Adrenal gland (tissue), 12 donors: ENCODE results near the gene ATF6. TPM values are rescaled to one million over a fixed set of nuclear protein-coding genes. Genes with fewer than 3 reads are reported as not detected.

Experiments
- DNase-seq, 7 donors: peaks; one replicate each; pipeline ENCODE4 v3.0.0-alpha.2; 2019 to 2020
- H3K27ac ChIP-seq, 5 donors: fragments of 200-600 bp; sonication (generic) in 4 of 5; 1 replicate in 3 of 5; 2 replicates in 2 of 5; pipeline versions ENCODE4 v1.5.1 to v1.8.0; 2016 to 2020; ENCODE audit warnings: mild to moderate bottlenecking in 1 of 5
- H3K27me3 ChIP-seq: fragments of 200-600 bp; 2 replicates; pipeline ENCODE4 v1.8.0; 2021
- H3K36me3 ChIP-seq, 2 donors: fragments of 200-600 bp; replicated peaks in 1 of 2; 1 replicate in 1 of 2; 2 replicates in 1 of 2; pipeline versions ENCODE4 v1.5.1 to v1.8.0; 2018 to 2022
- H3K4me1 ChIP-seq, 2 donors: fragments of 200-600 bp; replicated peaks in 1 of 2; 1 replicate in 1 of 2; 2 replicates in 1 of 2; pipeline versions ENCODE4 v1.5.1 to v1.8.0; 2018 to 2021
- H3K4me3 ChIP-seq, 4 donors: fragments of 200-600 bp; sonication (generic) in 3 of 4; one replicate each; pipeline ENCODE4 v1.5.1; 2016 to 2018
- H3K9me3 ChIP-seq, 3 donors: fragments of 200-600 bp; sonication (generic) in 1 of 3; replicated peaks in 1 of 3; 1 replicate in 2 of 3; 2 replicates in 1 of 3; pipeline versions ENCODE4 v1.5.1 to v1.8.0; 2016 to 2021
- CTCF ChIP-seq, 6 experiments: fragments of 450-650 bp in 4 of 6; fragments of 200-600 bp in 2 of 6; sonication (generic) in 1 of 6; IDR thresholded peaks; 1 replicate in 5 of 6; 2 replicates in 1 of 6; pipeline versions ENCODE4 v1.5.1 to v1.8.0; 2016 to 2021; ENCODE audit warnings: antibody characterized with exemption in 6 of 6, mild to moderate bottlenecking in 2 of 6, moderate library complexity in 1 of 6
- POLR2A ChIP-seq, 2 donors: fragments of 450-650 bp; IDR thresholded peaks; one replicate each; pipeline ENCODE4 v1.6.1; 2017; ENCODE audit warnings: antibody characterized with exemption in 2 of 2, mild to moderate bottlenecking in 2 of 2, moderate library complexity in 1 of 2
- WGBS, 4 donors: extraction: QIAGEN DNeasy Blood & Tissue Kit in 2 of 4; methylation state at CpG; one replicate each; pipeline versions ENCODE4 v1.1.5 to v1.1.7; 2013 to 2017; 5-methylcytosine and 5-hydroxymethylcytosine counted together
- intact Hi-C, 2 donors: fragments of 100-400 bp; cut with DNase I; formaldehyde crosslinking; loops; one replicate each; pipeline versions ENCODE4 v1.14.1 to v1.15.0; 2022 to 2023
- polyA plus RNA-seq, 3 donors: library from polyadenylated mRNA; stranded (reverse); fragments of 200-250 nt in 2 of 3; fragments of 350-450 nt in 1 of 3; fragmentation: Illumina TruSeq in 1 of 3; extraction: RNeasy Lipid Tissue Mini Kit (QIAGEN cat#74804) in 1 of 3; gene quantifications; one replicate each; pipeline ENCODE4 v1.2.3, GENCODE V29; 2013 to 2014
- total RNA-seq, 9 donors: library from RNA; depleted of rRNA in 4 of 9; stranded (reverse); fragments of >200 nt in 4 of 9; fragments of 120-200 nt in 1 of 9; fragmentation: NEBNext Ultra II Directional in 1 of 9; extraction: Animal tissue kit (Norgen Biotek cat#: 25700) in 1 of 9; gene quantifications; one replicate each; pipeline versions ENCODE4 v1.1.0 to v1.2.4, GENCODE V29; 2013 to 2023
- donor health status: healthy with polysubstance abuse.
- donor health status: Bipolar disorder and iron deficiency.
- donor health status: DM: yes; HTN: yes; CAD: no.
- donor health status: DM: no; HTN: no; CAD: no.
- donor health status: DM: no; HTN: no; CAD: no.
- donor health status: DM: yes; HTN: yes; CAD: no.

Gene ATF6
- total and polyA plus RNA-seq, 12 donors = 3.5 to 34.2 (median 28.0) TPM

GRCh38 chr1:161781995-161782394 is 15.9 kb downstream of the ATF6 start:
- H3K27ac ChIP-seq = no peak overlapping the region
- no peaks in the 10 kb centered on the region for H3K4me1 ChIP-seq
- intact Hi-C loops = no loop called here
- H3K9me3 ChIP-seq = no peaks in the 10 kb centered on the region
- no peak for TF ChIP-seq CTCF (IDR thresholded peaks at IDR 0.05)
- TF ChIP-seq POLR2A (IDR thresholded peaks at IDR 0.05) = no peak
- H3K27me3 ChIP-seq = no peaks in the 10 kb centered on the region
- peaks cover 0 to 27% of the 10 kb centered on the region in 2 donors for H3K36me3 ChIP-seq
- no peak for DNase-seq
- no peak overlapping the region for H3K4me3 ChIP-seq

GRCh38 chr1:161782886-161783285 is 16.8 kb downstream of the ATF6 start:
- no peak overlapping the region for H3K4me3 ChIP-seq
- H3K9me3 ChIP-seq = no peaks in the 10 kb centered on the region
- no peak for DNase-seq
- intact Hi-C loops = no loop called here
- no peak for TF ChIP-seq POLR2A (IDR thresholded peaks at IDR 0.05)
- TF ChIP-seq CTCF (IDR thresholded peaks at IDR 0.05) = no peak
- H3K4me1 ChIP-seq = no peaks in the 10 kb centered on the region
- 92 to 98% (median 96%) methylated on average over 4 of the region's 4 CpGs for whole genome bisulfite sequencing, 4 donors
- H3K27ac ChIP-seq = no peak overlapping the region
- no peaks in the 10 kb centered on the region for H3K27me3 ChIP-seq
- peaks cover 0 to 27% of the 10 kb centered on the region in 2 donors for H3K36me3 ChIP-seq

- Histone ChIP-seq H3K9me3 (no peaks in the 10 kb centered on the region), H3K4me1 (no peaks in the 10 kb centered on the region), H3K27me3 (no peaks in the 10 kb centered on the region), H3K27ac (no peak overlapping the region), H3K4me3 (no peak overlapping the region), H3K36me3 (peaks cover 0 to 27% of the 10 kb centered on the region in 2 donors)
- 79 to 90% (median 84%) methylated on average over 1 of the region's 1 CpG for WGBS, 4 donors
- intact Hi-C loops = no loop called here
- peak in 2 of 7 donors; percentile 23 to 39 for DNase-seq
- TF ChIP-seq CTCF (IDR thresholded peaks at IDR 0.05) = no peak
- no peak for TF ChIP-seq POLR2A (IDR thresholded peaks at IDR 0.05)
Measured at GRCh38 chr1:161784968-161785367, 18.8 kb downstream of the ATF6 start.

GRCh38 chr1:161787355-161787754 is 21.2 kb downstream of the ATF6 start:
- Histone ChIP-seq H3K36me3 (peaks cover 0 to 36% of the 10 kb centered on the region in 2 donors), H3K9me3 (no peaks in the 10 kb centered on the region), H3K4me3 (no peak overlapping the region), H3K27me3 (no peaks in the 10 kb centered on the region), H3K4me1 (no peaks in the 10 kb centered on the region), H3K27ac (no peak overlapping the region)
- intact Hi-C loops = no loop called here
- TF ChIP-seq CTCF (IDR thresholded peaks at IDR 0.05) (no peak), POLR2A (IDR thresholded peaks at IDR 0.05) (no peak)
- DNase-seq = no peak
- WGBS, 4 donors = 85 to 88% (median 86%) methylated on average over 4 of the region's 4 CpGs
